Measurements from ENCODE around the gene SLC22A23.

- no peak for TF ChIP-seq POLR2A (IDR thresholded peaks at IDR 0.05)
- no peak for TF ChIP-seq CTCF (IDR thresholded peaks at IDR 0.05)
Measured at GRCh38 chr6:3347826-3348225, 109.0 kb downstream of the SLC22A23 start.
